PFSK-1 (cell line): ENCODE results near the gene POLE4.

Experiments used
- FOXP2 ChIP-seq: optimal IDR thresholded peaks from 2 replicates; pipeline ENCODE3; 2011; ENCODE audit warnings: borderline replicate concordance, control low read depth, inconsistent platforms; ENCODE audit not compliant: insufficient read depth; ENCODE audit errors: extremely low read length, extremely low read depth
- POLR2AphosphoS5 ChIP-seq: IDR thresholded peaks from 2 replicates; pipeline ENCODE4 v1.6.1; 2012; ENCODE audit warnings: low read depth, mild to moderate bottlenecking, control low read depth, low read length, moderate library complexity
- REST ChIP-seq, 2 experiments: IDR thresholded peaks; 2 replicates each; pipeline versions ENCODE4 v1.6.1 to v1.8.0; 2011 to 2012; ENCODE audit warnings: low read depth in 2 of 2, low read length in 2 of 2, control low read depth in 1 of 2, inconsistent platforms in 1 of 2, mild to moderate bottlenecking in 1 of 2, moderate library complexity in 1 of 2; ENCODE audit not compliant: insufficient read depth in 1 of 2
- SIN3A ChIP-seq: IDR thresholded peaks from 2 replicates; pipeline ENCODE4 v1.6.1; 2012; ENCODE audit warnings: mild to moderate bottlenecking, low read length, moderate library complexity, borderline replicate concordance; ENCODE audit not compliant: insufficient read depth
- TAF1 ChIP-seq: IDR thresholded peaks from 2 replicates; pipeline ENCODE4 v1.6.1; 2012; ENCODE audit warnings: low read length, control low read depth, borderline replicate concordance; ENCODE audit not compliant: insufficient read depth

The POLE4 gene

DNA sequence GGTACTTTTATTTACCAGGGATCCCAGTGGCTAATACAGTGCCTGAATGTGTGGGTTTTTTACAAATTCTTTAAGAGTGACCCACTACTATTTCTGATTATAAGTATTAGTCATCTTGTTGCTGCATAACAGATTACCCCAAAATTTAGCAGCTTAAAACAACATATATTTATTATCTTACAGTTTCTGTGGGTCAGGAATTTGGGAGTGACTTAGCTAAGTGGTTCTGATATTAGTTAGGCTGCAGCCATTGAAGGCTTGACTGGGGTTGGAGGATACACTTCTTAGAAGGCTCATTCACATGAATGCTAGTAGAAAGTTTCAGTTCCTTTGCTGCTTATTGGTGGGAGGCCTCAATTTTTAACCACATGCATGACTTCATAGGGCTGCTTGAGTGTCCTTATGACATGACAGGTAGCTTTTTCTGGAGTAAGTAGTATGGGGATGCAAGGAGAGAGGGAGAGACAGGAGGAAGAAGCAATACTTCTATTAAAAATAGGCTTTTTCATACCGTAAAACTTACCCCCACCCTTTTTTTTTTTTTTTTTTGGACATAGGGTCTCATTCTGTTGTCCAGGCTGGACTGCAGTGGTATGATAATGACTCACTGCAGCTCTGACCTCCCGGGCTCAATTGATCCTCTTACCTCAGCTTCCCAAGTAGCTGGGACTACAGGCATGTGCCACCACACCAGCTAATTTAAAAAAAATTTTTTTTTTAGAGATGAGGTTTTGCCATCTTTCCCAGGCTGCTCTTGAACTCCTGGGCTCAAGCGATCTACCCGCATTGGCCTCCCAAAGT is 13.3 kb upstream of the POLE4 start:
- no peak for TF ChIP-seq SIN3A
- TF ChIP-seq POLR2AphosphoS5 = no peak
- TF ChIP-seq TAF1 = no peak
- no peak for TF ChIP-seq REST (IDR thresholded peaks at IDR 0.05; ENCODE audit: insufficient read depth in 1 of 2, low read depth in 2 of 2, low read length in 2 of 2)
- no peak for TF ChIP-seq FOXP2

DNA sequence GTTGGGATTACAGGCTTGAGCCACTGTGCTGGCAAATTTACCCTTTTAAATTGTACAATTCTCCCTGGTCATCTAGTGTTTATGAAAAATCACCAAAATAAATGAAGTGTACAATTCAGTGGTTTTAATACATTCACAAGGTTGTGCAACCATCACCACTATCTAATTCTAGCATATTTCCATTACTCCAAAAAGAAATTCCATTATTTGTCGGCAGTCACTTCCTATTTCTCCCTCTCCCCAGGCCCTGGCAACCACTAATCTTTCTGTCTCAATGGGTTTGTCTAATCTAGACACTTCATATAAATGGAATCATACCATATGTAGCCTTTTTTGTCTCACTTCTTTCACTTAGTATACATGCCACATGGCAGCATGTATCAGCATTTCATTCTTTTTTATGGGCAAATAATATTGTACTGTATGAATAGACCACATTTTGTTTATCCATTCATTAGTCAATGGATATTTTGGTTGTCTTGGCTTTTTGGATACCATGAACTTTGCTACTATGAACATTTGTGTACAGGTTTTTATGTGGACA is 12.6 kb upstream of the POLE4 start:
- TF ChIP-seq TAF1 (no peak), SIN3A (no peak), POLR2AphosphoS5 (no peak)

DNA sequence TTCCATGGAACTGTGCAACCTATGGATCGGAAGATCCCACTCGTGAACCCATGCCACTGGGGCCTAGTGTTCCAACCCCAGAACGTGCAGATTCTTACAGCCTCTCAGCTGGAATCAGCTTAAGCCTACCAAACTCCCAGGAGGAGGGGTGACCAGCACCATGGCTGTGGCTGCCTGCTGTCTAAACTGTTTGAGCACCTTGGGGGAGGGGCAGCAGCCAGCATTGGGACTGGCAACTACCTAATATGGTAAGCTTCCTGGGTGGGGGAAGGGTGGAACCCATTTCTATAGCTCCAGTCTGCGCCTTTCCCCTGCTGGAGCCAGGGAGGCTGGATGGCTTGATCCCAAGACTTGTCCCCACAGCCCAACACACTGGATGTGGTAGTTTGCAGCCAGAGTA is 10.7 kb upstream of the POLE4 start:
- TF ChIP-seq REST (IDR thresholded peaks at IDR 0.05; ENCODE audit: insufficient read depth in 1 of 2, low read depth in 2 of 2, low read length in 2 of 2) (no peak), POLR2AphosphoS5 (no peak), SIN3A (no peak), FOXP2 (no peak), TAF1 (no peak)

- TF ChIP-seq SIN3A (no peak), POLR2AphosphoS5 (no peak), TAF1 (no peak), FOXP2 (no peak), REST (IDR thresholded peaks at IDR 0.05; ENCODE audit: insufficient read depth in 1 of 2, low read depth in 2 of 2, low read length in 2 of 2) (no peak)
Observed at GRCh38 chr2:74948779-74949178, 9.7 kb upstream of the POLE4 start.

DNA sequence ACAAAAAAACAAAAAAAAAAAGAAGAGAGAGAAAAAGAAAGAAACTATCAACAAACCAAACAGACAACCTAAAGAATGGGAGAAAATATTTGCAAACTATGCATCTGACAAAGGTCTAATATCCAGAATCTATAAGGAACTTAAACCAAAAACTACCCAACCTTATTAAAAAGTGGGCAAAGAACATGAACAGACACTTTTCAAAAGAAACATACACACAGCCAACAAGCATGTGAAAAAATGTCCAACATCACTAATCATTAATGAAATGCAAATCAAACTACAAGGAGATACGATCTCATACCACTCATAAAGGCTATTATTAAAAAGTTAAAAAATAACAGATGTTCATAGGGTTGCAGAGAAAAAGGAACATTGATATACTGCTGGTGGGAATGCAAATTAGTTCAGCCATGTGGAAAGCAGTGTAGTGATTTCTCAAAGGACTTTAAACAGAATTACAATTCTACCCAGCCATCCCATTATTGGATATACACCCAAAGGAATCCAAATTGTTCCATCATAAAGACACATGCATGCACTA is 7.2 kb upstream of the POLE4 start:
- no peak for TF ChIP-seq FOXP2
- no peak for TF ChIP-seq TAF1
- no peak for TF ChIP-seq SIN3A
- no peak for TF ChIP-seq POLR2AphosphoS5
- TF ChIP-seq REST (IDR thresholded peaks at IDR 0.05; ENCODE audit: insufficient read depth in 1 of 2, low read depth in 2 of 2, low read length in 2 of 2) = no peak
